H7 (cell line): ENCODE data around the gene CCDC146. TPM values are rescaled to one million over a fixed set of nuclear protein-coding genes. Genes with fewer than 3 reads are reported as not detected.
A peak's percentile ranks its signal among the peaks of the same experiment; 100 is the strongest.
"Not testable (repeated sequence)": the region's sequence is repeated elsewhere in the genome, so short reads cannot be mapped to it uniquely, and the experiment has no call there.

ENCODE experiments used
- DNase-seq: peaks from one replicate; pipeline ENCODE4 v3.0.0; 2012
- H3K27me3 ChIP-seq: 2 replicates; pipeline ENCODE4 v1.6.0; 2011; ENCODE audit warnings: mild to moderate bottlenecking, low read length; ENCODE audit not compliant: control insufficient read depth, insufficient read depth
- H3K36me3 ChIP-seq: replicated peaks from 2 replicates; pipeline ENCODE4 v1.5.1; 2011; ENCODE audit warnings: low read length; ENCODE audit not compliant: control insufficient read depth, insufficient read depth
- H3K4me3 ChIP-seq: 2 replicates; pipeline ENCODE4 v1.5.1; 2011; ENCODE audit warnings: low read depth, mild to moderate bottlenecking, control low read depth, low read length, moderate library complexity; ENCODE audit not compliant: insufficient read depth
- total RNA-seq: library from RNA; depleted of rRNA; stranded (reverse); fragments of >200 nt; shearing (Covaris generic); gene quantifications from 2 replicates; pipeline ENCODE4 v1.2.3, GENCODE V29; 2014

CCDC146 gene
- total RNA-seq, 1 experiment from 2014 or later, result 2.3 TPM

DNA sequence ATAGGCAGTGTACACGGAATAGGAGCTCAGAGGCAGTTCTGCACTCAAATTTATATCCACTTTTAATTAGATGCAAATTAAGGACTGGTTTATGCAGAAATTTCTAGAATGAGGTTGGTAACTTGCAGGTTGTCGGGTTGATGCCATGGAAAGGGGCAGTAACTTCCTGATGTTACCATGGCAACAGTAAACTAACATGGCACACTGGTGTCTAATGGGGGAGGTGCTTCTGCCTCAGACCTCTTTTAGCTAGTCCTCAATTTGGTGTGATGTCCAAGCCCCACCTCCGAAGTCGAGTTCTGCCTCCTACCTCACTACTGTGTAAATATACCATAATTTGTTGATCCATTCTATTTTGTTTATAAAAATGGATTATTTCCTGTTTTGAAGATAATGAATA lies 52.0 kb downstream of the CCDC146 start:
- not testable (repeated sequence) for H3K4me3 ChIP-seq, H3K36me3 ChIP-seq, DNase-seq, H3K27me3 ChIP-seq

DNA sequence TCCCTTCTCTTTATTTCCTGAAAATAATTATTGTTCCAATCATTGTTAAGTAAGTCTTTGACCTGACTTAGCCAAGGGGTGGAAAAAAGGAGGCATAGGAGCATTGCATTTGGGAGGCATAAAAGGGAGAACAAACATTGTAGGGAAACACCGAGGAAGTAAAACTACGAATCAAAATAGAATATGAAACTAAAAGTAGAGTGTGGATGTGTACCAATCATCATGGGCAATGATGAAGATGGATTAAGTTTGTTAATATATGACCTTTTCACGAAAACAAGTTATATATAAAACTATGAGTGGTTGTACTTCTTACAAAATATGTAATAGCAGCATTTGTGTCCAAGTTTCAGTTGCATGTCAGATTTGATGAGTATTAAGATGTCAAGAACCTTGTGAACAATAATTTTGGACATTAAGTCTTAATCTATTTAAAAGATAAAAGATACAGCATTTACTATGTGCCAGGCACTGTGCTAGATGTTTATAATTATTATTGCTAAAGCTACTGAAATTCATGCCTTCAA lies 52.9 kb downstream of the CCDC146 start:
- H3K4me3 ChIP-seq, DNase-seq, H3K27me3 ChIP-seq, H3K36me3 ChIP-seq: not testable (repeated sequence)

DNA sequence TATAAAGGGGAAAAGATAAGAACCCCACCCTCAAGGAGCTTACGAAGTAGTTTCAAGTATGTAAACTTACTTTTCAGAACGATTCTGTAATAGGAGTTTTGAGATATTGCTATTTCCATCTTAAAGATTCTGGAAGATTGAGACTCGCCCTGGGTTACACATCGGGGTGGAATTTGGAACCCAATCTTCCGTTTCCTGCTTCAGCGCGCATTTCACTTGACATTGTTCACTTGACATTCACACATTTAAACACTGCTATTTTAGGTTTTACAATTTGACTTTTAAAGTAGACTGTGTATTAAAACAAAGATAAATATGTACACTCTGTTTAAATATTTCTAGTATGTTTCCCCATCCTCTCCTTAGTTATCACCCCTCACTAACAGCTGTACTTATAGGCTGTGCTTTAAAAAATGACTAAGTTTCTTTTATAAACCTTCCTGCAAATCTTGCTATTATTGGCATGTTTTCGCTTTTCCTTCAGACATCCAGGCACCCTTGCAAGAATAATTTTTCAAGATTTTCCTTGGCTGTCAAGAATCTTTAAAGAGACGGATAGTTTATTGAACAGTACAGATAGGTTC lies 55.0 kb downstream of the CCDC146 start:
- not testable (repeated sequence) for H3K27me3 ChIP-seq, H3K36me3 ChIP-seq, DNase-seq, H3K4me3 ChIP-seq

DNA sequence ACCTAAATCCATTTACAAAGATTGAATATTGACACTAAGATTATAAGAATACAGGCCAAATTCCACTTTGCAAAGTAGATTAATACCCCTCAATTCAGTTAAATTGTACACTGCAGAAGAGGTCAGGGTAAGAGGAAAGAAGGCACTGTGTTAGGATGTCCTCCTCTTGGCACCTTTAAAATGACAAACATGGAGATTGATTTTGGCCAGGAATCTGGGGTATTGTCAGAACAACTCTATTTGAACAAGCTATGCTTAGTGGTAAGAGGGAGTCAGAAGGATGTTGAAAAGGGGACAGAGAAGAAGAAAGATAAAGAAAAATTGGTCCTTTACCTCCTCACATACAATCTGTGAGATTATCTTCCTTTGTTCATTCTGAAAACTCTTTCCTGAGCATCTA lies 55.6 kb downstream of the CCDC146 start:
- H3K4me3 ChIP-seq, DNase-seq, H3K36me3 ChIP-seq, H3K27me3 ChIP-seq: not testable (repeated sequence)

DNA sequence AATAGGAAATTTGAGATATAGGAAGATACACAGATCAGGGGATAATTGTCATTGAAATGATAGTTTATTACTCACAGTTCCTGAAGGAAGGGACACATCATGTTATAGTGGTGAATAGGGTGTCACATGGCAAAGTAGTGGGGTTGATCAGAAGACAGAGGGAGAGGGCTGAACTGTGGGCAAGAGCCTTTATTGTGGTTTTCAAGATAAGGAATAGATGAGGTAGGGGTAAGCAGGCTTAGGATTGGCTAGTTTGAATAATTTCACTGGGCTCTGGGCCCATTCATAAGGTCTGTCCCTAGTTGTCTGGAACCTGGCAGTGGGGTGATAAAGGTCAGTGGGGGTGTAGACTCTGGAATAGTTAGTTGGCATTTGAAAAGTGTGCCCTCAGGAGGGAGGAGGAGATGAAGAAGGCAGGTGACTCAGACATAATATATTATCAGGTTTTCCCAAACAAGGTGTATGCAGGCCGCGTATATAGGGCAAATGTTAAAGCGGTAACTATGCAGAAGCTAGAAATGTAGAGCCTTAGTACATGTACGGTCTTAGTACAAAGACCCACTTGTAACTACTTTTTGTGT lies 58.7 kb downstream of the CCDC146 start:
- no peak for DNase-seq
- no peak overlapping the region for H3K4me3 ChIP-seq
- H3K36me3 ChIP-seq, result no peaks in the 10 kb centered on the region
- H3K27me3 ChIP-seq, result no peaks in the 10 kb centered on the region

DNA sequence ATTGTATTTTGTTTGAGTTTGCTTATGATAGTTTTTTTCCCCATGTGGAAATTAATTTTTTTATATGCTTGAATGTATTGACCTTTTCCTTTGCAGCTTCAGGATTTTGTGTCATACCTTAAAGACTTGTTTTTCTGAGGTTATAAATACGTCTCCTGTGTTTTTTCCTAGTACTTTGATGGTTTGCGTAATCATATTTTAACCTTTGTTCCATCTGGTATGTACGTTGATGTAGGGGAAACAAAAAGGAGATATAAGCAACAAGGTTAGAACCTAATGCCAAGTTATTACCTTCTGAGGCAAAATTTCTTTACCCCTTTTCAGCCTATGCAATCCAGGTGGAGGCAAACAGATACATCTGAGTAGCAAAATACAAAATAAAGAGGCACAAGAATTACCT lies 59.3 kb downstream of the CCDC146 start:
- Histone ChIP-seq H3K4me3 (no peak overlapping the region), H3K27me3 (no peaks in the 10 kb centered on the region), H3K36me3 (no peaks in the 10 kb centered on the region)
- DNase-seq, result no peak

DNA sequence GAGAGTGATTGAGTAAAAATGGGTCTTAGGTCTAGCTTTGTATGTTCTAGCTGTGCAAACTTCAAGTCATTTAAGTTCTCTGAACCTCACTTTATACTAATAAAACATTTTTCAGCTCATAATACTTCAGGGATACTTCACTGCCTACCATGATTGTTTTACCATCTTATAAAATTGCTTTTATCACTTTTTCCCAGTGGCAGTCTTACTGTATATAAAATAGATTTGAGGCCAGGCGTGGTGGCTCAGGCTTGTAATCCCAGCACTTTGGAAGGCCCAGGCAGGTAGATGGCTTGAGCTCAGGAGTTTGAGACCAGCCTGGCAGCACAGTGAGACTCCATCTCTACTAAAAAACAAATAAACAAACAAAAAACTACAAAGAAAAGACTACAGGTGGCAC lies 59.8 kb downstream of the CCDC146 start:
- Histone ChIP-seq H3K27me3 (no peaks in the 10 kb centered on the region), H3K36me3 (no peaks in the 10 kb centered on the region), H3K4me3 (no peak overlapping the region)
- no peak for DNase-seq

DNA sequence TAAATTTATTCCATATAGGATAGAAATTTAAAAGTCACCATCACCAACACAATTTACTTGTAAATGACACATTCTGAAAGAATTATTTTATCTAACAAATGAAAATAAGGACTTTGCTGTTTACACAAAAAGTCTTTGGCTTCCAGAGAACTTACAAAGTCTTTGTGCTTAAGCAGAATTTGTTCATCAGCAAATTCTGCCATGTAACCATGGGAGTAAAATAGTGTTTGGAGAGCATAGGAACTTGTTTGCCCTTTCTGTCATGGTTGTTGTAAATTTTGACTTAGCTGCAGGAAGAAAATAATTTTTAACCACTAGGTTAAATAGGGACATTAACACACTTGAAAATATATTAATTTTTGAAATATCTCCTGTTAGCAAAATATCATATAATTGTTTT lies 62.0 kb downstream of the CCDC146 start:
- Histone ChIP-seq H3K4me3 (no peak overlapping the region), H3K27me3 (no peaks in the 10 kb centered on the region)

DNA sequence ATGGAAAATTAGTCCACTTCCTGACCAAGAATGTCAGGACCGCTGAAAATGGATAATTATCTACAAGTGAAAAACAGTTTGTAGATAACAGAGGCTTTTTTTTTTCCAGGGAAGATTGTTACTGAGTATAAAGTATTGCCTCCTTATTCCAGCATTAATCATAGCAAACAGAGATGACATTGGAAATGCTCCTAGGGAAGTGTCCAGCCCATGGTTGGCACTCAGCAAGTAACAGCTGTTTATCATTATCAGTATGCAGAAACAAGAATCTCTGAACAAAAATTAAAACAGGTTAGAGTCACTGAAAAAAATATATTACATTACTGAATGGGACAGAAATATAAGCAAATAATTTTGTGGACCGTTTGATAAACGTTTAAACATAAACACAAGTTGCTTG lies 62.6 kb downstream of the CCDC146 start:
- no peak for DNase-seq

More for the DNA sequence above, 62.0 kb downstream of the CCDC146 start:
- no peak for DNase-seq
- no peaks in the 10 kb centered on the region for H3K36me3 ChIP-seq

DNA sequence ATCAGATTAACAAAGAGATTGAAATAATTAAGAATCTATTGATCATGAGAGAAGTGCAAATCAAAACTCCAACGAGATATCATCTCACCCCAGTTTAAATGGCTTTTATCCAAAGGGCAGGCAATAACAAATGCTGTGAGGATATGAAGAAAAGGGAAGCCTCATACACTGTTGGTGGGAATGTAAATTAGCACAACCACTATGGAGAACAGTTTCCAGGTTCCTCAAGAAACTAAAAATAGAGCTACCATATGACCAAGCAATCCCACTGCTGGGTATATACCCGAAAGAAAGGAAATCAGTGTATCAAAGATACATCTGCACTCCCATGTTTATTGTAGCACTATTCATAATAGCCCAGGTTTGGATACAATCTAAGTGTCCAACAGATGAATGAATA lies 63.5 kb downstream of the CCDC146 start:
- Histone ChIP-seq H3K27me3 (no peaks in the 10 kb centered on the region), H3K36me3 (no peaks in the 10 kb centered on the region), H3K4me3 (no peak overlapping the region)
- DNase-seq, result no peak

More for the DNA sequence above, 62.6 kb downstream of the CCDC146 start:
- Histone ChIP-seq H3K36me3 (no peaks in the 10 kb centered on the region), H3K4me3 (no peak overlapping the region), H3K27me3 (no peaks in the 10 kb centered on the region)

DNA sequence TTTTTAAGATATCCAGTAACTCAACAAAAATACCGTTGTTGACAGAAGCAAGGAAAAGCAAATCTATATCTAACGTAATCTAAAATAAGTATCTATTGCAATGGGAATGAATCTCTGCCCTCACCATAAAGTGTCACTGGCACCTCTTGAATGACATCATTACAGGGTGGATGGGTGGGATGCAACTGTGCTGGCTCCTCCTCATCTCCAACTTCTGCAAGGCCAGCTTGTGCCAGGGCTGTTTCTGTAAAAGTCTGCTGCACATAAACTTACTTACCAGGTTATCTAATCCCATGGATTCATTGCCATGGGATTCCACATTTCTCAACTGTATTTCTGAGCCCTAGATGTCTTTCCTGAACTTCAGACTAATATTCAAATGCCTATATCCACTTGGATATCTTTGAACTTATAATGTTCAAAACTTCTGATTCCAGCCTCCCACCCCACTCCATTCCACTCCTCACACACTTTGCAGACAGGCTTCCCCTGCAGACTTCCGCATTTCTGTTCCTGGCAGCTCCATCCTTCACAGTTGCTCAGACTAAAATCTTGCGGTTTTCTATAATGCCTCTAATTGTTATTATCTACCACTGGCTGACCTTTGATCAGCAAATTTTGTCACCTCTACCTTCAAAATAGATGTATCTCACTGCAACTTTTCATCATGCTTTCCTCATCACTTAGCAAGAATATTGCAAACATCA lies 66.5 kb downstream of the CCDC146 start:
- Histone ChIP-seq H3K4me3 (no peak overlapping the region), H3K27me3 (no peaks in the 10 kb centered on the region), H3K36me3 (no peaks in the 10 kb centered on the region)
- no peak for DNase-seq

DNA sequence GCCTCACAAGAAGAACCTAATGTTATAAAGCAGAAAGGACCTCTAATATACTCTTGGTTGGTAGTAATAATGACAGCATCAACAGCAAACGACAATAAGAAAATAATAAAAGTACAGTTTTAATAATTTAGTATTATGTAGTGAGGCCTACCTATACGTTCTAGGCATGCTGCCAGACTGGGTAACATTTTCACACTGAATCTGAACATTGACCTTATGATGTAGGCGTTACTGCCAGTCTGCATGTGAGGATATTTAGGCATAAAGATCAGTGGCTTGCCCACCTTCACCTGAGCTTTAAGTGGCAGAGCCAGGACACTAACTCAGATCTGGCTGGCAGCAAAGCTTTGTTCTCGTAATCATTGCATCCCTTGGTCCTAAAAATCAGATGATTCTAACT lies 74.7 kb downstream of the CCDC146 start:
- H3K36me3 ChIP-seq, result no peaks in the 10 kb centered on the region
- no peak for DNase-seq
- H3K4me3 ChIP-seq, result no peak overlapping the region
- no peaks in the 10 kb centered on the region for H3K27me3 ChIP-seq

DNA sequence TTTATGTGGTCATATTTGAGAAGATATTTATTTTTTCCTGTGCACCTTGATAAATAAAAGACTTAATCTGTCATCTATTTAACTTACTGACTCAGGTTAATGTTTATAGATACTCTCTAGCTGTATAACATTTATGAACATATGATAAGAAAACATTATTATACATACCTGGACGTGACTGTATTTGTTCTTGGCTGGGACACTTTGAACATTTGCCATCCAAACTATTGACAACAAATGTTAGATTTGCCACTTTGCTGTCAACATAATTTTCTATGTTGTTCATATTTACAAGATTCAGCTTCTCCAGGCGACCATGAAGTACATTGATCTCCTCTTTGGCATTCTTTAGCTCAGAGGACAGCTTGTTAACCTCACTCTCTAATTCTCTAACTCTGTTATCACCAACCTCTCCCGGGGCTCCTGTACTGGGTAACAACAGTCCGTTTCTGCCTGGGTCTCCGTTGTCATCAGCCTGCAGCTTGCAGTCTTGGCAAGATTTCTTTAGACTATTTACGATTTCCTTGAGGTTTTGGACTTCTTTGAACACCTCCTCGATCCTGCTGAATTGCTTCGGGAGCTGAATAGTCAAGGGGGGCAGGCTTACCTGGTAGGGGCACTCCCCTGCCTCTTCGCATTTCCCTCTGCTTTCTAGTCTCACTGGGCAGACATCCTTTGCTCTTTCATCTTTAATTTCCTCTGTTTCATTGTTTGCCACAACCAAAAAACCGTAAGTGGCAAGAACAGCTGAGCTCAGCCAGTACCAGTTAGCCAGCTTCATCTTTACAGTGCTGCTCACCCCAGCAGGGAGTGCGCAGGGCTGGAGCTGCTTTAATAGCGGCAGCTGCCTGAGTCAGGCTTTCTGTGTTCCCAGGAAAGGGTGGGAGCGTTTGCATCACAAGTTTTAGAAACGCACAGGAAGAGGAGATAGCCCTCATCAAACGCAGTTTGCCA lies 76.9 kb downstream of the CCDC146 start, which contains the start of gene FGL2:
TSS of gene FGL2 (minus strand) at position 807 of the 954 bp plus-strand sequence. CDS start at position 781, 26 bp downstream.
- Histone ChIP-seq H3K27me3 (no peaks in the 10 kb centered on the region), H3K36me3 (no peaks in the 10 kb centered on the region), H3K4me3 (no peak within 1 kb of the TSS)
- DNase-seq, result peak; percentile 36

DNA sequence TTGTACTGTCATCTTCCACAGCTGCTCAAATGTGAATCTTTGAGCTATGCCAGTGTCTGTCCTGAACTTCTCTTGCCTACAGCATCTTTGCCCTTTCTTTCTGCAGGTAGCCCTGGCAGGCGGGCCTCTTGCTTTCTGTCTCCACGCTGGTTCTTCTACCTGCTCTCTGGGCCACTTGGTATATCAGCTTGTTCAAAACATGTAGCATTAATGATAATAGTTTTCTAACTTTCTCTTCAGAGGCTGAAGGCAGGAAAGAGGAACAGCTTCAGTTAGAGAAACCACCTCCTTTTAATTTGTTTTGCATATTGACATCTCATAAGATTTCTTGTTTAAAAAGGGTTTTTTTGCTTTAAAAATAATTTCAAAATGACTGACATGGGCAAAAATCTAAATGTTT lies 78.1 kb downstream of the CCDC146 start:
- Histone ChIP-seq H3K4me3 (no peak overlapping the region), H3K27me3 (no peaks in the 10 kb centered on the region), H3K36me3 (no peaks in the 10 kb centered on the region)
- no peak for DNase-seq
